Measurements from ENCODE around the gene DALRD3.
"Not testable (repeated sequence)": the region's sequence is repeated elsewhere in the genome, so short reads cannot be mapped to it uniquely, and the experiment has no call there.

DALRD3 gene

DNA sequence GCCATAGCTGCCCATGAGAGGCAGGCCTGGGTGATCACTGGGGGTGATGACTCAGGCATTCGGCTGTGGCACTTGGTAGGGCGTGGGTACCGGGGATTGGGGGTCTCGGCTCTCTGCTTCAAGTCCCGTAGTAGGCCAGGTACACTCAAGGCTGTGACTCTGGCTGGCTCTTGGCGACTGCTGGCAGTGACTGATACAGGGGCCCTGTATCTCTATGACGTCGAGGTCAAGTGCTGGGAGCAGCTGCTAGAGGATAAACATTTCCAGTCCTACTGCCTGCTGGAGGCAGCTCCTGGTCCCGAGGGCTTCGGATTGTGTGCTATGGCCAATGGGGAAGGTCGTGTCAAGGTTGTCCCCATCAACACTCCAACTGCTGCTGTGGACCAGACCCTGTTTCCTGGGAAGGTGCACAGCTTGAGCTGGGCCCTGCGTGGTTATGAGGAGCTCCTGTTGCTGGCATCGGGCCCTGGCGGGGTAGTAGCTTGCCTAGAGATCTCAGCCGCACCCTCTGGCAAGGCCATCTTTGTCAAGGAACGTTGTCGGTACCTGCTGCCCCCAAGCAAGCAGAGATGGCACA lies 5.9 kb downstream of the DALRD3 start:
- no peak overlapping the region for H3K4me3 ChIP-seq (ENCODE audit: low read depth, low read length)
- TF ChIP-seq, protein P1, sequence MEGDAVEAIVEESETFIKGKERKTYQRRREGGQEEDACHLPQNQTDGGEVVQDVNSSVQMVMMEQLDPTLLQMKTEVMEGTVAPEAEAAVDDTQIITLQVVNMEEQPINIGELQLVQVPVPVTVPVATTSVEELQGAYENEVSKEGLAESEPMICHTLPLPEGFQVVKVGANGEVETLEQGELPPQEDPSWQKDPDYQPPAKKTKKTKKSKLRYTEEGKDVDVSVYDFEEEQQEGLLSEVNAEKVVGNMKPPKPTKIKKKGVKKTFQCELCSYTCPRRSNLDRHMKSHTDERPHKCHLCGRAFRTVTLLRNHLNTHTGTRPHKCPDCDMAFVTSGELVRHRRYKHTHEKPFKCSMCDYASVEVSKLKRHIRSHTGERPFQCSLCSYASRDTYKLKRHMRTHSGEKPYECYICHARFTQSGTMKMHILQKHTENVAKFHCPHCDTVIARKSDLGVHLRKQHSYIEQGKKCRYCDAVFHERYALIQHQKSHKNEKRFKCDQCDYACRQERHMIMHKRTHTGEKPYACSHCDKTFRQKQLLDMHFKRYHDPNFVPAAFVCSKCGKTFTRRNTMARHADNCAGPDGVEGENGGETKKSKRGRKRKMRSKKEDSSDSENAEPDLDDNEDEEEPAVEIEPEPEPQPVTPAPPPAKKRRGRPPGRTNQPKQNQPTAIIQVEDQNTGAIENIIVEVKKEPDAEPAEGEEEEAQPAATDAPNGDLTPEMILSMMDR (IDR thresholded peaks at IDR 0.05; ENCODE audit: low read depth, low read length): no peak
- DNase-seq (ENCODE audit: low read depth, low spot score): no peak
- in situ Hi-C loops (cut with HindIII; ENCODE audit: low sequenced_read_pairs): no loop called here

DNA sequence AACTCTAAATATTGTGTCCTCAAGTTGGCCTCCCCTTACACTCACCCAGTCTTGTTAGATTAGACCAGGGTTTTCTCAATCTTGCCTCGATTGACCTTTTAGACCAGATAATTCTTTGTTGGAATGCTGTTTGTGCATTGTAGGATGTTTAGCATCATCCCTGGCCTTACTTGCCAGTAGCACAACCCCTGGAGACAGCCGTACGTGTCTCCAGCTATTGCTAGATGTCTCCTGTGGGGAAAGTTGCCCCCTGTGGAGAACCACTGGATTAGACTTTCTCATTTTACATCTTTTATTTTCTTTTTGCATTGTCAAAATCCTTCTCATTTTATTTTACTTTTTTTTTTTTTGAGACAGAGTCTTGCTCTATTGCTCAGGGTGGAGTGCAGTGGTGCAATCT lies 9.0 kb downstream of the DALRD3 start:
- no peak for DNase-seq (ENCODE audit: low read depth, low spot score)

DNA sequence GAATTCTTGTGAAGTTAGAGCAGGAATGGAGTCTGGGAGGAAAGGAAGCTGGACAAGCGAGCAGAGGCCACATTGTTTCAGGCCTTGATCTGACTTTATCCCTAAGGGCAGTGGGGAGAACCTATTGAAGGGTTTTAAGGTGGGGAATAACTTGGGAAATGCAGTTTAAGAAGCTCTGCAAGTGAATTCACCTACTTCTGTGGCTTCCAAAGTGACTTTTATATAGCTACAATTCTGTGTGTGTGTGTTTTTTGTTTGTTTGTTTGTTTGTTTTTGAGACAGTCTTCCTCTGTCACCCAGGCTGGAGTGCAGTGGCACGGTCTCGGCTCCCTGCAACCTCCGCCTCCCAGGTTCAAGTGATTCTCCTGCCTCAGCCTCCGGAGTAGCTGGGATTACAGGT lies 9.8 kb downstream of the DALRD3 start:
- in situ Hi-C loops (cut with HindIII; ENCODE audit: low sequenced_read_pairs); DNase-seq (ENCODE audit: low read depth, low spot score): not testable (repeated sequence)
- H3K4me3 ChIP-seq (ENCODE audit: low read depth, low read length): peak overlapping the region; percentile 94

More for the DNA sequence above, 9.0 kb downstream of the DALRD3 start:
- TF ChIP-seq, protein P1 (IDR thresholded peaks at IDR 0.05; ENCODE audit: low read depth, low read length): no peak
- in situ Hi-C loops (cut with HindIII; ENCODE audit: low sequenced_read_pairs): no loop called here
- no peak overlapping the region for H3K4me3 ChIP-seq (ENCODE audit: low read depth, low read length)

DNA sequence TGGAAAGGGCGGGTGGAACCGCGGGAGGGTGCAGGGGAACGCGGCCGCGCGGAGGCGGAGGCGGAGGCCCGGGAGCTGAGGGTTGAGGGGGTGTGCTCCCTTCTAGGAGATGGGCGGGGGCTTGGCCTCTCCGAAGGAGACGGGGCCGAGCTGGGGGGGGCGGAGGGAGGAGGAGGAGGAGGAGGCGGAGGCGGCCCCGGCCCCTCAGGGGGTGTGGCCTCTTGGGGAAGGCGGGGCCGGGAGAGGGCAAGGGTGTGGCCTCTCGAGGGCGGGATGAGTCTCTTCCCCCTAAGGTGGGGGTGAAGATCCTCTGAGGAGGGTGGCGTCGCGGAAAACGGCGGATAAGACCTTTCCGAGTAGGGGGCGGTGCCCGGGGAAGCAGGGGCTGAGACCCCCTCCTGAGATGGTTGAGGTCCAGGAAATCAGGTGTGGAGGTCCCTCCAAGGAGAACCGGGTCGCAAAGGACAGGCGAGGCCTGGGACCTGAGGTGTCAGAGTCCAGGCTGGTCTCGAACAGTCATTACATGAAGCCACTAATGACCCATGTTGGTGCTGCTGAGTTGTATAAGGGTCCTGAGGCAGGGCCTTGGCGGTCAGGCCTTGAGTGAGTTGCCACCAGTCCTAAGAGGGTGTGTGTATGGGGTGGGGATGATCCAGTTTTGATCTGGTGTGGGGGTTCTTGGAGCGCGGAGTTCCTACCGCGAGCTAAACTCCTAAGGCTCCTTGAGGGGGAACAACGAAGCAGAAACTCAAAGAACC lies 10.4 kb downstream of the DALRD3 start:
- TF ChIP-seq, protein P1 (IDR thresholded peaks at IDR 0.05; ENCODE audit: low read depth, low read length): no peak
- in situ Hi-C loops (cut with HindIII; ENCODE audit: low sequenced_read_pairs): no loop called here
- peak; percentile 86 for DNase-seq (ENCODE audit: low read depth, low spot score)
- H3K4me3 ChIP-seq (ENCODE audit: low read depth, low read length): peak overlapping the region; percentile 94

DNA sequence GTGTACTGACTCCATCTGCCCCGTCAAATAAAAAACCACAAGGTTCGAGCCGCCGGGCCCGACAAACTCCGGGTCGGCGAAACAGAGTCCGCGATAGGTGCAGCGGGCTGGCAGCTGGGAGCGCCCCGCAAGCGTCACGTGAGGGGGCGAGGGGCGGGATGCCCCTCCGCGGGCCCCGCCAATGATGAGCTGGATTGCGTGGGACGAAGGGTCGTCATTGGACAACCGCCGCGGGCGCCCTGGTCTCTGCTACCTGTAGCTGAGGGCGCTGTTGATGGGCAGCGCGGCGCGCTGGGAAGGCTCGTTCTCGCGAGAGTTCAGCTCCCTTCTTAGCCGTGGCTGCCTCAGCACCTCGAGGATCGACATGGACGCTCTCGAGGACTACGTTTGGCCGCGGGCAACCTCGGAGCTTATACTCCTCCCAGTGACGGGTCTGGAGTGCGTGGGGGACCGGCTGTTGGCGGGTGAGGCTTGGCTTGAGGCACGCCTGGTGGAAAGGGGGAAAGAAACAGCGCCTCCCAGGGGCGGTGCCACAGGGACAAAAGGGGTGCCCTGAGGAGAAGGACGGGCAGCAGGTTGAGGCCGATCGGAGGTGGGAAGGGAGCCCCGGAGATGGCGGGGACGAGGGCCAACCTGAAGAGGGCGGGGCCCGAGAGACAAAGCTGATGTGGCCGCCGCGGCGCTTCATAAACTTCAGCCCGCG lies 11.2 kb downstream of the DALRD3 start, which contains the start of gene WDR6:
Gene WDR6 (plus strand): TSS at position 324 of the 703 bp plus-strand sequence. CDS start 41 bp downstream, at position 365.
- DNase-seq (ENCODE audit: low read depth, low spot score): peak; percentile 99
- H3K4me3 ChIP-seq (ENCODE audit: low read depth, low read length): peak within 1 kb of the TSS; percentile 94
- TF ChIP-seq, protein P1 (IDR thresholded peaks at IDR 0.05; ENCODE audit: low read depth, low read length): peak; percentile 39
- in situ Hi-C loops (cut with HindIII; ENCODE audit: low sequenced_read_pairs): no loop called here

DNA sequence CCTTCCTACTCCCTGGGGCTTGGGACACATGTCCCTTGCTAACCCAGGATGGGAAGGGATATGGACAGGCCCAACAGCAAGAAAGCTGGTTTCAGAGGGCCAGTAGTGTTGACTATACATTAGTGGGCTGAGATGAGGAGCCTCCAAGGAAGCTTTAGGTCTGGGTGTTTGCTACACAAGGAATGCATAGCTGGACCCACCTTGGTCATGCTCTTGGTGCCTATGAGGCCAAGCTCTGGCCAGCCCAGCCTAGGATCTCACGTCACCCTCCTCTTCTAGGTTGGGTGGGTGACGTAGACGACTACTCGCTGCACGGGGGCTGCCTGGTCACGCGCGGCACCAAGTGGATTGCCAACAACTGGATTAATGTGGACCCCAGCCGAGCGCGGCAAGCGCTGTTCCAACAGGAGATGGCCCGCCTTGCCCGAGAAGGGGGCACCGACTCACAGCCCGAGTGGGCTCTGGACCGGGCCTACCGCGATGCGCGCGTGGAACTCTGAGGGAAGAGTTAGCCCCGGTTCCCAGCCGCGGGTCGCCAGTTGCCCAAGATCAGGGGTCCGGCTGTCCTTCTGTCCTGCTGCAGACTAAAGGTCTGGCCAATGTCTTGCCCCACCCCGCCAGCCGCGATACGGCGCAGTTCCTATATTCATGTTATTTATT lies 11.8 kb downstream of the DALRD3 start:
- TF ChIP-seq, protein P1 (IDR thresholded peaks at IDR 0.05; ENCODE audit: low read depth, low read length): no peak
- in situ Hi-C loops (cut with HindIII; ENCODE audit: low sequenced_read_pairs): no loop called here
- DNase-seq (ENCODE audit: low read depth, low spot score): peak; percentile 59
- H3K4me3 ChIP-seq (ENCODE audit: low read depth, low read length): peak overlapping the region; percentile 94

All from astrocyte of the spinal cord (primary cell).